Tibial nerve (tissue), 4 donors: ENCODE measurements around the gene GLTP.

Experiments
- EP300 ChIP-seq, 2 donors: sonication (generic); formaldehyde crosslinking; IDR thresholded peaks; one replicate each; pipeline ENCODE4 v1.6.1; 2017; ENCODE audit warnings: antibody characterized with exemption in 2 of 2, mild to moderate bottlenecking in 1 of 2
- POLR2A ChIP-seq, 2 donors: fragments of 450-650 bp; IDR thresholded peaks; one replicate each; pipeline ENCODE4 v1.6.1; 2017; ENCODE audit warnings: antibody characterized with exemption in 2 of 2, mild to moderate bottlenecking in 2 of 2, moderate library complexity in 2 of 2
- TF ChIP-seq, protein P1 (sequence below), 5 experiments: fragments of 200-600 bp in 3 of 5; fragments of 450-650 bp in 2 of 5; sonication (generic) in 3 of 5; IDR thresholded peaks; one replicate each; pipeline ENCODE4 v1.5.1; 2016 to 2019; ENCODE audit warnings: antibody characterized with exemption in 5 of 5, mild to moderate bottlenecking in 3 of 5, moderate library complexity in 2 of 5

DNA sequence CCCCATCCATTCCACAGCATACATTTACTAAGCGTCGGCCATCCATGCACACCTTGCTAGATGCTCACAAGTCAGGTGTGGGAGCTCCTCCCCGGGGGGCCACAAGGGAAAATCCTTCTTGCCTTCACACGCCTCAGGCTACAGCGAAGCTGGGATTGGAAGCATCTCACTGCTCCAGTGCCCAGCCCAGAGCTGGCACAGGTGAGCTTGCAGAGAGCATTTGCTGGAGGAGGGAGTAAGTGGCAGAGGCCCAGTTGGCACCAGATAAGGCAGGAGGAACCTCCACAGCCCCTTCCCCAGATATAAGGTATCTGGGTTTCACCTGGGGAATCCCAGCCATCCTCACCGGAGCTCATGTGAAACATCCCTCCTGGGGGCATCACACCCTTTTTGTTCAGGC lies 49.0 kb downstream of the GLTP start:
- TF ChIP-seq, protein P1, sequence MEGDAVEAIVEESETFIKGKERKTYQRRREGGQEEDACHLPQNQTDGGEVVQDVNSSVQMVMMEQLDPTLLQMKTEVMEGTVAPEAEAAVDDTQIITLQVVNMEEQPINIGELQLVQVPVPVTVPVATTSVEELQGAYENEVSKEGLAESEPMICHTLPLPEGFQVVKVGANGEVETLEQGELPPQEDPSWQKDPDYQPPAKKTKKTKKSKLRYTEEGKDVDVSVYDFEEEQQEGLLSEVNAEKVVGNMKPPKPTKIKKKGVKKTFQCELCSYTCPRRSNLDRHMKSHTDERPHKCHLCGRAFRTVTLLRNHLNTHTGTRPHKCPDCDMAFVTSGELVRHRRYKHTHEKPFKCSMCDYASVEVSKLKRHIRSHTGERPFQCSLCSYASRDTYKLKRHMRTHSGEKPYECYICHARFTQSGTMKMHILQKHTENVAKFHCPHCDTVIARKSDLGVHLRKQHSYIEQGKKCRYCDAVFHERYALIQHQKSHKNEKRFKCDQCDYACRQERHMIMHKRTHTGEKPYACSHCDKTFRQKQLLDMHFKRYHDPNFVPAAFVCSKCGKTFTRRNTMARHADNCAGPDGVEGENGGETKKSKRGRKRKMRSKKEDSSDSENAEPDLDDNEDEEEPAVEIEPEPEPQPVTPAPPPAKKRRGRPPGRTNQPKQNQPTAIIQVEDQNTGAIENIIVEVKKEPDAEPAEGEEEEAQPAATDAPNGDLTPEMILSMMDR (IDR thresholded peaks at IDR 0.05) = no peak
- no peak for TF ChIP-seq EP300 (IDR thresholded peaks at IDR 0.05)
- no peak for TF ChIP-seq POLR2A (IDR thresholded peaks at IDR 0.05)
